HL-60 (cell line): Measurements from ENCODE around the gene PANX3.

Experiments
- CTCF ChIP-seq: IDR thresholded peaks from one replicate; pipeline ENCODE4 v1.5.1; 2011; ENCODE audit warnings: low read length, control low read depth, inconsistent platforms; ENCODE audit not compliant: insufficient read depth
- POLR2AphosphoS5 ChIP-seq: IDR thresholded peaks from 2 replicates; pipeline ENCODE4 v1.6.1; 2012; ENCODE audit warnings: low read depth

GRCh38 chr11:124635932-124636331, 24.7 kb downstream of the PANX3 start:
- no peak for TF ChIP-seq POLR2AphosphoS5
- no peak for TF ChIP-seq CTCF
